Gastroesophageal sphincter (tissue), 2 donors: ENCODE results near the gene CYP2J2.

Source experiments
- EP300 ChIP-seq: sonication (generic); formaldehyde crosslinking; IDR thresholded peaks from one replicate; pipeline ENCODE4 v1.6.1; 2017; ENCODE audit warnings: antibody characterized with exemption, mild to moderate bottlenecking
- POLR2A ChIP-seq, 2 donors: fragments of 450-650 bp; IDR thresholded peaks; one replicate each; pipeline ENCODE4 v1.6.1; 2017; ENCODE audit warnings: antibody characterized with exemption in 2 of 2, mild to moderate bottlenecking in 2 of 2, moderate library complexity in 1 of 2
- POLR2AphosphoS5 ChIP-seq: sonication (generic); formaldehyde crosslinking; IDR thresholded peaks from one replicate; pipeline ENCODE4 v1.6.1; 2017; ENCODE audit warnings: antibody characterized with exemption

DNA sequence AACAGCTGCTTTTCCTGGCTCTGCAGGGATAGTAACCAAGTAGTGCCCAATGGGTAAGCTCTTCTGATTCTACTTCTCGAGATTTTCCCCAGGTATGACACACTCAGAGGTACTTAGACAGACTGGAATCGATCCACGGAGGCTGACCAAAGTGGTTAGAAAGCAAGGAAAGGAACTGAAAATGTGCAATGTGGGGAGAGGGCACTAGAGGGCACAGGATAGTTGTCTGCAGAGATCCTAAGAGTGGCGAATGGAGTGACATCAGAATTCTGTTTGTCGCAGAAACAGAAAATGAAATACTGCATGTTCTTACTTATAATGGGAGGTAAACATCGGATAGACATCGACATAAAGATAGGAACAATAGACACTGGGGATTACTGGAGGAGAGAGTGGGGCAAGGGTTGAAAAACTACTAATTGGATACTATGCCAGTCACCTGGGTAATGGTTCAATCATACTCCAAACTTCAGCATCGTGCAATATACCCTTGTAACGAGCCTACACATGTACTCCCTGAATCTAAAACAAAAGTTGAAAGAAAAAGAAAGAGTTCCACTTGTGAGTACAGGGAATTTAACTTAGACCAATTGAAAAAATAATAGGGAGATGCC lies 23.3 kb downstream of the CYP2J2 start:
- TF ChIP-seq EP300 (no peak), POLR2AphosphoS5 (no peak), POLR2A (IDR thresholded peaks at IDR 0.05) (no peak)
